Trophoblast cell (in vitro differentiated cells and primary cell): ENCODE data around the gene GMIP.
A peak's percentile ranks its signal among the peaks of the same experiment; 100 is the strongest.
"Not testable (repeated sequence)": the region's sequence is repeated elsewhere in the genome, so short reads cannot be mapped to it uniquely, and the experiment has no call there.

Experiments used
- DNase-seq, 2 donors: peaks; one replicate each; pipeline ENCODE4 v3.0.0-alpha.2; 2016
- H2AFZ ChIP-seq: 2 replicates; pipeline ENCODE4 v1.6.1; 2013; ENCODE audit warnings: low read length, moderate library complexity, mild to moderate bottlenecking; ENCODE audit not compliant: insufficient read depth, poor library complexity
- H2AK5ac ChIP-seq: 2 replicates; pipeline ENCODE4 v1.6.1; 2013; ENCODE audit warnings: mild to moderate bottlenecking, low read length
- H2BK120ac ChIP-seq: 2 replicates; pipeline ENCODE4 v1.6.1; 2013; ENCODE audit warnings: low read length, mild to moderate bottlenecking, moderate library complexity; ENCODE audit not compliant: insufficient read depth, poor library complexity
- H2BK12ac ChIP-seq: 2 replicates; pipeline ENCODE4 v1.6.1; 2013; ENCODE audit warnings: mild to moderate bottlenecking, low read length, moderate library complexity
- H2BK5ac ChIP-seq: 2 replicates; pipeline ENCODE4 v1.6.1; 2013; ENCODE audit warnings: low read length, low read depth, moderate library complexity, mild to moderate bottlenecking; ENCODE audit not compliant: poor library complexity
- H3K14ac ChIP-seq: 2 replicates; pipeline ENCODE4 v1.6.1; 2013; ENCODE audit warnings: mild to moderate bottlenecking, low read length
- H3K18ac ChIP-seq: 2 replicates; pipeline ENCODE4 v1.6.1; 2013; ENCODE audit warnings: mild to moderate bottlenecking, low read length
- H3K23ac ChIP-seq: 2 replicates; pipeline ENCODE4 v1.6.1; 2013; ENCODE audit warnings: low read length
- H3K27ac ChIP-seq: 2 replicates; pipeline ENCODE4 v1.5.1; 2013; ENCODE audit warnings: low read depth, mild to moderate bottlenecking, inconsistent platforms, low read length, moderate library complexity
- H3K27me3 ChIP-seq: 2 replicates; pipeline ENCODE4 v1.6.1; 2013; ENCODE audit warnings: inconsistent platforms, mild to moderate bottlenecking, low read length, moderate library complexity; ENCODE audit not compliant: insufficient read depth
- H3K36me3 ChIP-seq, 2 experiments: 1 replicate in 1 of 2; 2 replicates in 1 of 2; pipeline ENCODE4 v1.6.1; 2013; ENCODE audit warnings: low read length in 2 of 2, mild to moderate bottlenecking in 2 of 2, moderate library complexity in 1 of 2; ENCODE audit not compliant: insufficient read depth in 2 of 2, control insufficient read depth in 1 of 2
- H3K4ac ChIP-seq: 2 replicates; pipeline ENCODE4 v1.6.1; 2013; ENCODE audit warnings: low read depth, mild to moderate bottlenecking, low read length, moderate library complexity
- H3K4me1 ChIP-seq, 2 experiments: 1 replicate in 1 of 2; 2 replicates in 1 of 2; pipeline ENCODE4 v1.6.1; 2013; ENCODE audit warnings: low read length in 2 of 2, mild to moderate bottlenecking in 2 of 2, moderate library complexity in 1 of 2; ENCODE audit not compliant: insufficient read depth in 2 of 2, control insufficient read depth in 1 of 2
- H3K4me2 ChIP-seq: 2 replicates; pipeline ENCODE4 v1.6.1; 2013; ENCODE audit warnings: inconsistent platforms, mild to moderate bottlenecking, low read length, moderate library complexity
- H3K4me3 ChIP-seq: 2 replicates; pipeline ENCODE4 v1.5.1; 2013; ENCODE audit warnings: mild to moderate bottlenecking, low read depth, low read length, inconsistent platforms
- H3K79me1 ChIP-seq: one replicate; pipeline ENCODE4 v1.6.1; 2013; ENCODE audit warnings: low read length
- H3K79me2 ChIP-seq: 2 replicates; pipeline ENCODE4 v1.6.1; 2013; ENCODE audit warnings: low read length, mild to moderate bottlenecking; ENCODE audit not compliant: control insufficient read depth, insufficient read depth, poor library complexity
- H3K9ac ChIP-seq: 2 replicates; pipeline ENCODE4 v1.6.1; 2013; ENCODE audit warnings: mild to moderate bottlenecking, low read length
- H3K9me3 ChIP-seq: 2 replicates; pipeline ENCODE4 v1.6.1; 2013; ENCODE audit warnings: low read depth, mild to moderate bottlenecking, control low read depth, inconsistent platforms, low read length; ENCODE audit not compliant: insufficient read depth
- H4K12ac ChIP-seq: 2 replicates; pipeline ENCODE4 v1.6.1; 2013; ENCODE audit warnings: low read depth, mild to moderate bottlenecking, low read length, moderate library complexity
- H4K8ac ChIP-seq: 2 replicates; pipeline ENCODE4 v1.6.1; 2013; ENCODE audit warnings: low read depth, mild to moderate bottlenecking, low read length, moderate library complexity
- H4K91ac ChIP-seq: one replicate; pipeline ENCODE4 v1.6.1; 2013; ENCODE audit warnings: low read depth, mild to moderate bottlenecking, low read length, moderate library complexity
- WGBS: extraction: QIAGEN DNeasy Blood & Tissue Kit; methylation state at CpG from one replicate; pipeline ENCODE4 v1.1.7; 2013; ENCODE audit warnings: missing lambda C conversion rate; ENCODE audit not compliant: insufficient read length, insufficient coverage; ENCODE audit errors: extremely low coverage; 5-methylcytosine and 5-hydroxymethylcytosine counted together

GMIP gene

GRCh38 chr19:19665420-19665948, 22.0 kb upstream of the GMIP start:
- H3K18ac ChIP-seq, H4K8ac ChIP-seq, H3K36me3 ChIP-seq, H2BK12ac ChIP-seq, H3K9me3 ChIP-seq, H2BK5ac ChIP-seq, H3K23ac ChIP-seq, H3K4ac ChIP-seq, H3K14ac ChIP-seq, H3K4me3 ChIP-seq, H2AFZ ChIP-seq, H3K9ac ChIP-seq, H3K4me2 ChIP-seq, H2AK5ac ChIP-seq, H3K27ac ChIP-seq, H4K91ac ChIP-seq, H2BK120ac ChIP-seq, H4K12ac ChIP-seq, H3K27me3 ChIP-seq, DNase-seq: not testable (repeated sequence)
- Histone ChIP-seq H3K79me1 (peaks cover 13% of the 10 kb centered on the region), H3K4me1 (peaks cover 22 to 30% of the 10 kb centered on the region in 2 experiments), H3K79me2 (peaks cover 15% of the 10 kb centered on the region)
- WGBS: no CpG with 5 or more reads among the region's 22 CpGs

GRCh38 chr19:19663256-19664120, 20.0 kb upstream of the GMIP start, which contains the start of gene ATP13A1:
ATP13A1 (minus strand) TSS chr19:19663676; CDS start chr19:19663666, 10 bp downstream.
- H3K27ac ChIP-seq: peak within 1 kb of the TSS; percentile 83
- WGBS: no CpG with 5 or more reads among the region's 85 CpGs

GRCh38 chr19:19662871-19663255, 19.4 kb upstream of the GMIP start:
- peak overlapping the region; percentile 62 for H4K91ac ChIP-seq
- peak overlapping the region; percentile 99 for H3K4me3 ChIP-seq
- peaks cover 7% of the 10 kb centered on the region for H3K79me1 ChIP-seq
- peak overlapping the region; percentile 65 for H2BK120ac ChIP-seq
- H3K9ac ChIP-seq: peak overlapping the region; percentile 90
- DNase-seq: peak in 1 of 2 donors; percentile 36
- WGBS: no CpG with 5 or more reads among the region's 17 CpGs
- peak overlapping the region; percentile 86 for H2AFZ ChIP-seq
- H2BK5ac ChIP-seq: no peak overlapping the region
- peak overlapping the region; percentile 96 for H3K4me2 ChIP-seq
- H3K14ac ChIP-seq: peak overlapping the region; percentile 87
- H3K4me1 ChIP-seq: peaks cover 9 to 14% of the 10 kb centered on the region in 2 experiments
- H3K27ac ChIP-seq: no peak overlapping the region
- peaks cover 18% of the 10 kb centered on the region in 2 experiments for H3K36me3 ChIP-seq
- H3K4ac ChIP-seq: peak overlapping the region; percentile 31
- no peaks in the 10 kb centered on the region for H3K27me3 ChIP-seq
- no peaks in the 10 kb centered on the region for H3K9me3 ChIP-seq
- H2AK5ac ChIP-seq: peak overlapping the region; percentile 4
- peaks cover 10% of the 10 kb centered on the region for H3K79me2 ChIP-seq
- no peak overlapping the region for H3K23ac ChIP-seq
- H4K8ac ChIP-seq: peak overlapping the region; percentile 90
- H4K12ac ChIP-seq: peak overlapping the region; percentile 22
- peak overlapping the region; percentile 7 for H3K18ac ChIP-seq
- H2BK12ac ChIP-seq: no peak overlapping the region

More at GRCh38 chr19:19663256-19664120, 20.0 kb upstream of the GMIP start, which contains the start of gene ATP13A1:
- H4K12ac ChIP-seq: peak within 1 kb of the TSS; percentile 24
- H3K79me2 ChIP-seq: peaks cover 10% of the 10 kb centered on the region
- H3K4me2 ChIP-seq: peak within 1 kb of the TSS; percentile 96
- H2AFZ ChIP-seq: peak within 1 kb of the TSS; percentile 86
- peak within 1 kb of the TSS; percentile 77 for H3K18ac ChIP-seq
- peak within 1 kb of the TSS; percentile 4 for H2AK5ac ChIP-seq
- peaks cover 12 to 13% of the 10 kb centered on the region in 2 experiments for H3K36me3 ChIP-seq
- H3K9me3 ChIP-seq: no peaks in the 10 kb centered on the region
- peak within 1 kb of the TSS; percentile 31 for H3K4ac ChIP-seq
- peaks cover 7% of the 10 kb centered on the region for H3K79me1 ChIP-seq
- peak within 1 kb of the TSS; percentile 99 for H3K4me3 ChIP-seq
- H2BK5ac ChIP-seq: peak within 1 kb of the TSS; percentile 87
- no peaks in the 10 kb centered on the region for H3K27me3 ChIP-seq
- H3K4me1 ChIP-seq: peaks cover 13 to 19% of the 10 kb centered on the region in 2 experiments
- peak; percentile 97 to 99 for DNase-seq
- H4K91ac ChIP-seq: peak within 1 kb of the TSS; percentile 86
- peak within 1 kb of the TSS; percentile 87 for H3K14ac ChIP-seq
- H3K23ac ChIP-seq: peak within 1 kb of the TSS; percentile 55
- H2BK120ac ChIP-seq: peak within 1 kb of the TSS; percentile 86
- H2BK12ac ChIP-seq: no peak within 1 kb of the TSS
- peak within 1 kb of the TSS; percentile 90 for H3K9ac ChIP-seq
- H4K8ac ChIP-seq: peak within 1 kb of the TSS; percentile 93

GRCh38 chr19:19662344-19662743, 18.9 kb upstream of the GMIP start:
- Histone ChIP-seq H3K27ac (no peak overlapping the region), H3K23ac (no peak overlapping the region), H3K4ac (peak overlapping the region; percentile 31), H3K4me3 (no peak overlapping the region), H4K91ac (no peak overlapping the region), H4K12ac (peak overlapping the region; percentile 5), H3K18ac (no peak overlapping the region), H2BK5ac (no peak overlapping the region), H3K79me2 (peaks cover 10% of the 10 kb centered on the region), H2BK12ac (no peak overlapping the region), H3K9ac (no peak overlapping the region), H2AK5ac (no peak overlapping the region), H3K4me1 (peaks cover 9 to 14% of the 10 kb centered on the region in 2 experiments), H3K36me3 (peaks cover 23% of the 10 kb centered on the region in 2 experiments), H3K9me3 (no peaks in the 10 kb centered on the region), H3K79me1 (peaks cover 7% of the 10 kb centered on the region), H4K8ac (no peak overlapping the region), H2BK120ac (no peak overlapping the region), H3K4me2 (peak overlapping the region; percentile 96), H3K14ac (no peak overlapping the region), H3K27me3 (no peaks in the 10 kb centered on the region), H2AFZ (no peak overlapping the region)
- DNase-seq: no peak
- WGBS: no CpG with 5 or more reads among the region's 8 CpGs
